GM21423 (cell line): ENCODE measurements around the gene ZNF672.
A peak's percentile ranks its signal among the peaks of the same experiment; 100 is the strongest.
"Not testable (repeated sequence)": the region's sequence is repeated elsewhere in the genome, so short reads cannot be mapped to it uniquely, and the experiment has no call there.

ENCODE experiments used
- ATAC-seq: cut with Tn5 transposase; IDR thresholded peaks from one replicate; pipeline ENCODE4 v1.9.1; 2021; ENCODE audit warnings: mild to moderate bottlenecking, moderate library complexity; ENCODE audit not compliant: unreplicated experiment

The ZNF672 gene

GRCh38 chr1:248837781-248838356 is at the start of gene ZNF672:
ZNF672 (plus strand) TSS chr1:248838224; CDS start chr1:248847275, 9,051 bp downstream.
- peak; percentile 81 for ATAC-seq

GRCh38 chr1:248788327-248788726 is 49.7 kb upstream of the ZNF672 start:
- no peak for ATAC-seq

- not testable (repeated sequence) for ATAC-seq
These were observed 48.7 kb upstream of the ZNF672 start for GRCh38 chr1:248789337-248789736.

- no peak for ATAC-seq
These were observed 47.6 kb upstream of the ZNF672 start for GRCh38 chr1:248790456-248790855.

GRCh38 chr1:248791010-248791409 is 47.0 kb upstream of the ZNF672 start:
- ATAC-seq = no peak

GRCh38 chr1:248792342-248792741 is 45.7 kb upstream of the ZNF672 start:
- peak; percentile 46 for ATAC-seq

GRCh38 chr1:248793592-248793991 is 44.4 kb upstream of the ZNF672 start:
- ATAC-seq = peak; percentile 82

GRCh38 chr1:248794663-248795062 is 43.4 kb upstream of the ZNF672 start:
- not testable (repeated sequence) for ATAC-seq

GRCh38 chr1:248798791-248799190 is 39.2 kb upstream of the ZNF672 start:
- ATAC-seq = no peak

- ATAC-seq = no peak
These were observed 37.6 kb upstream of the ZNF672 start for GRCh38 chr1:248800459-248800858.

DNA sequence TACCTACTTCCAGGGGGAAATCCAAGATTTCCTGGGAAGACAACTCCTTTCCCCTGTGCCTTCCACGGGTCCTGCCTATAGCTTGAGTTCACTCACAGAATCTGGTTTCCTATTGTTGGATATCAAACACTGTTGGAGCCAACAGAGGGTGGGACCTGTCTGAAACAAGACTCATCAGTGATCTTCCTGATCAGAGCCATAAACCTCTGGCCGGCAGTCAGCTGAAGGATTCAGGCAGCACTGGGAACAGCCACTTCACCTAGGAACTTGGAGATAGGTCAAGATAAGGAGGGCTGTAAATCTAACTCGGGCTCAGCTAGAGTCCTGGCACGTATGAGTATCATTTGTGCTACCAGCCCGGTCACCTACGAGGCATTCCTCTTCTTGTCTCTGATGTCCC is 35.6 kb upstream of the ZNF672 start:
- ATAC-seq = no peak

DNA sequence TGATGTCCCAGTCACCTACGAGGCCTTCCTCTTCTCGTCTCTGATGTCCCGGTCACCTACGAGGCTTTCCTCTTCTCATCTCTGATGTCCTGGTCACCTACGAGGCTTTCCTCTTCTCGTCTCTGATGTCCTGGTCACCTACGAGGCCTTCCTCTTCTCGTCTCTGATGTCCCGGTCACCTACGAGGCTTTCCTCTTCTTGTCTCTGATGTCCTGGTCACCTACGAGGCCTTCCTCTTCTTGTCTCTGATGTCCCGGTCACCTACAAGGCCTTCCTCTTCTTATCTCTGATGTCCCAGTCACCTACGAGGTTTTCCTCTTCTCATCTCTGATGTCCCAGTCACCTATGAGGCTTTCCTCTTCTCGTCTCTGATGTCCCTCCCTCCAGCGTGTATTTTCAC is 34.5 kb upstream of the ZNF672 start:
- not testable (repeated sequence) for ATAC-seq

DNA sequence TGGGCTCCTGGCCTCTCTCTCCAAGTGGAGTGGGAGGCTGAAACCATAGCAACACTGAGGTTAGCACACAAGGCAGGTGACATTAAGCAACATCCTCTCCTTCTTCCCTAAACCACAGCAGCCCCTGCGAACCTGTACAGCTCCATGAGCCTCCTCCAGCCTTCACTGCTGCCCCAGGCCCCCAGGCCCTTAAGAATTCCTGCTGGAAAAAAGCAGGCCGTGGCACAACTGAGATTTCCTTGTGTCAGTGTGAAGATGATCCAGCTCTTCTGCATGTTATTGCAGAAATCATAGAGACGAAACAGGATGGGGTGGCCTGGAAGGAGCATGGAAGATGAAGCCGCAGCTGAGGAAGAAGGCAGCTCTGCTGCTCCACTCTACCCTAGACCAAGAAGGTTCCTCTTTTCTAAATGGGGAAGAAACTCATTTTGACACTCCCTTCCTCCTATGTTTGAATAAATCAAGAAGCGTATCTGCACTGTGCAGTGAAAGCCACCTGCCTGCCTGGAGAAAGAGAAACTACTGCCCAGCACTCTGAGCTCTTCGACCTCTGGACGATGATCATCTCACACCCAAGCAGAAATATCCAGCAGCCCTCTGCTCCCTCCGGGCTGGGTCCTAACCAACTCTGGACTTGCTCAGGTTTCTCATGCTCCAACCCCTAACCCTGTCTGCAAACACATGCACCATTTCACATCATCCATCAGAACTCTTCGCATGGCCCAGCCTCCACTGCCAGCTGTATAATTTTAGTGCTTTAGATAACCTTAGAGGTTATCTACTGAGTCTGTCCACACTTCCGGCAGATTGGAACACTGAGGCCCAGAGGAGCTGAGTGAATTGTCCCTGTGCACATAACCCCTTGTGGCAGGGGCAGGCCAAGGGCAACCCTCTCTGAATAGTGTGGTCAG is 33.0 kb upstream of the ZNF672 start:
- ATAC-seq = peak; percentile 83

DNA sequence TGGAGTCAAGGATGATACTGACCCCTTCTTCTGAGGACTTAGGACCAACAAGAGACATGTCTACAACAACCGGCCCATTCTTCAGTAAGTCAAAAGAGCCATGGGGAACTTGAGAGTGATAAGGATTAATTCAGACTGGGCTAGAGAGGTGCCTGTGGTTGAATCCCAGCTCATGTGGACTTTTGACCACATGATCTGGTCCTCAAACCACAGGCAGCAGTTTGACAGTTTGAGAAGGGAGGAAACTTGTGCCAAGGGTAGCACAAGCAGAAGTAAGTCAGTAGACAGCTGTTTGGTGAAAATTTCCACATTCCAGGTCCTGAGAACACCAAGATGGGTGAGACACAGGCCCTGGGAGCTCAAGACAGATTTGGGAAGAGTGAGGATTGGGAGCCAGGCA is 32.1 kb upstream of the ZNF672 start:
- ATAC-seq = no peak

DNA sequence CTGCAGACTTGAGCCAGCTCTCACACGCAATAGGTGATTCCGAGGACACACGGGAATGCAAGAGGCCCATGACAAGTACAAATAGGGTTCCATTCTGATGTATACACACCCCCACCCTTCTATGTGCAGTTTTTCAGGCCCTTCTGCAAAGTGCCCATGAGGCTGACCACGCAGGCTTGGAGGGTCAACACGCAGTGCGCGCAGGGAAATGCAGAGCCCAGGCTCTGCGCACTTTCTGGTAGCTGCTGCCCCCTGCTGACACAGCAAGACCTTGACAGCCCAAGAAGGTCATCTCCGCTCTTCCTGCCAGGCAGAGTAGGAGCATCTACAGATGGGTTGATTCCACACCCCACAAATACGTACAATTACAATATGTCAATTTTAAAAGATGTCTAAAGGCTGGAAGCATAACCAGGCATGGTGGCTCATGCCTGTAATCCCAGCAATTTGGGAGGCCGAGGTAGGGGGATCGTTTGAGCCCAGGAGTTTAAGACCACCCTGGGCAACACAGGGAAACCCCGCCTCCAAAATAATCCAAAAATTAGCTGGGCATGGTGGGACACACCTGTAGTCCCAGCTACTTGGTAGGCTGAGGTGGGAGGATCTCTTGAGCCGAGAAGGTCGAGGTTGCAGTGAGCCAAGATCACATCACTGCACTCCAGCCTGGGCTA is 30.8 kb upstream of the ZNF672 start:
- peak; percentile 43 for ATAC-seq

GRCh38 chr1:248808876-248809275 is 29.1 kb upstream of the ZNF672 start:
- ATAC-seq = no peak

- no peak for ATAC-seq
These were observed 27.9 kb upstream of the ZNF672 start for GRCh38 chr1:248810000-248810726.

DNA sequence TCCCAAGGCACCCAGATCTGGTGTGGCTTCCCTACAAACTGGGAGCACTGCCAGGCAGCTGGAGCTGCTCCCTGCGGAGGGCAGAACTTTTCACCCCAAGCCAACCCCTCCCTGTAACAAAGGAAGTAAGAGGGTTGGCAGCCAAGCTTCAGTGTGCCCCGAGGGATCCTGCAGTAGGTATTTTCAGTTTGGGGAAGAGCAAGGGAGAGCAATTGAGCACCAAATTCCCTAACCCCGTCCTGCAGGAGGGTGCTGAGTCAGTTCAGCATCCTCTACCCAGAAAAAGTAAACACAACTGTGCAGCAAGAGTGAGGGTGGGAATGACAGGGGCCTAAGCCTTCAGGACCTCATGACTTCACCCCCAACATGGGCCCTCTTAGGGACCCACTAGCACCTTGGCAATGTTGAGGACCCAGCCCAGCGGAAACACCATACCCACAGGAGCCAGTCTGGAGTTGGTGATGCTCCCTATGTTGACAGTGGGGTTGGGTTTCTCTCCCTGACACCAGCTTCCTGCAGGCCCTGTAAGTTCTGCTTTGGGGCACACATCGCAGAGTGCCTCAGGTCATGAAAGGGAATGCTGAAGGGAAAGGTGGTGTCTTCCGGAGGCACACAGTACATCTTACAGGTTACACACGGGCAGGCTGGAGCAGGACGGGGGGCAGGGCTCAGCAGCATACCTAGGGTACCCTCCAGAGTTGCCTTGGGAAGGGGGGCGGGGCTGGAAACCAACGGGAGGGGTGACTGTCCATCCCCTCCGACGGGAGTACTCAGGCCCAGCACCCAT is 27.1 kb upstream of the ZNF672 start:
- ATAC-seq = no peak

DNA sequence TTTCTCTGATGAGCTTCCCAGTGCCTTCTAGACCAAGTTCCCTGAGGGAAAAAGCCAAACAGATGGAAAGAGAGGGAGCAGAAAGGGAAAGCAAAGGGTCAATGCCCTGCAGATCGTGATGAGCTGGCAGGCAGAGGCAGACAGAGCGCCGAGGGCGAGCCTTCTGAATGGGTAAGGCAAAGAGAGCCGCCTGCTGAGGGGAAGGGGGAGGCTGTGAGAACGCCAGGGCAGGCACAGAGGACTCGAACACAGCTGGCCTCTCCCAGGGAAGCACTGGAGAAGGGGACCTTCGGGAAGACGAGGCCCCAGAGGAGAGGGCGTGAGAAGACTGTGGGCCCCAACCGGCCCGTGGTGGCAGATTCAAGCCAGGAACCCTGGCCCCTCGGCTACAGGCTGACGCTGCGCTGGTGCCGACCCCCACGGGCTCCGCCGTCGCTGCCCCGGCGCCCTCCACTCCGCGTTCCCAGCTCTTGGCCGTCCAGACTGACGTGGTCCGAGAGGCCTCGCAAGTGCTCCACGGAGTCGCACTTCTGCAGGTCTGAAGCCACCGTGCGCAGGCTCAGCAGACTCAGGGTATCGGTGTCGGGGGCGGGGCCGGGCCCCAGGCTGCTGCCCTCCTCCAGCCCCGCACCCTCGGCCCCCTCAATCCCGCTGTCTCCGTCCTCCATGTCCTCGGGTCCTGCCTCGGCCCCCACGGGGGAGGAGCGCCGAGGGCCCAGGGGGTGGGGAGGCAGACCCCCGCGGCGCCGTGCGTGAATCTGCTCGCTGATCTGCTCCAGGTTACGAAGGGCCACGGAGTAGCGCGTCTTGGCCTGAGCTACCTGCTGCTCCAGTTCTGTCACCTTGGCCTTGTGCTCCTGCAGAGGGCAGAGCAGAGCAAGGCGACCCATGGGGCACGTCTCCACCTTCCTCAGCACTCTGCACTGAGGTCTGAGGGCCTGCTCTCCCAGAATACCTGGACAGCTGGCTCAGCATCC is 26.2 kb upstream of the ZNF672 start:
- ATAC-seq = no peak
